ENCODE data around the gene DGCR2.
"Not testable (repeated sequence)": the region's sequence is repeated elsewhere in the genome, so short reads cannot be mapped to it uniquely, and the experiment has no call there.

Gene DGCR2

GRCh38 chr22:19034031-19034723 is 88.0 kb downstream of the DGCR2 start:
- H3K79me2 ChIP-seq (ENCODE audit: control insufficient read depth, insufficient read depth, low read length, unreplicated experiment); H2AFZ ChIP-seq (ENCODE audit: low read length, unreplicated experiment); H3K36me3 ChIP-seq (ENCODE audit: insufficient read depth, low read length); H3K27ac ChIP-seq (ENCODE audit: low read depth, low read length); H3K27me3 ChIP-seq (ENCODE audit: insufficient read depth, low read length); H3K4me1 ChIP-seq (ENCODE audit: control insufficient read depth, insufficient read depth, low read length, unreplicated experiment); H3K4me3 ChIP-seq (ENCODE audit: low read depth, low read length): not testable (repeated sequence)

- not testable (repeated sequence) for H3K4me1 ChIP-seq (ENCODE audit: control insufficient read depth, insufficient read depth, low read length, unreplicated experiment); H2AFZ ChIP-seq (ENCODE audit: low read length, unreplicated experiment); H3K4me3 ChIP-seq (ENCODE audit: low read depth, low read length); H3K27me3 ChIP-seq (ENCODE audit: insufficient read depth, low read length); H3K27ac ChIP-seq (ENCODE audit: low read depth, low read length); H3K36me3 ChIP-seq (ENCODE audit: insufficient read depth, low read length); H3K79me2 ChIP-seq (ENCODE audit: control insufficient read depth, insufficient read depth, low read length, unreplicated experiment)
Measured at GRCh38 chr22:19033568-19033905, 88.7 kb downstream of the DGCR2 start.

- not testable (repeated sequence) for H3K27ac ChIP-seq (ENCODE audit: low read depth, low read length); H3K36me3 ChIP-seq (ENCODE audit: insufficient read depth, low read length); H3K4me1 ChIP-seq (ENCODE audit: control insufficient read depth, insufficient read depth, low read length, unreplicated experiment); H3K79me2 ChIP-seq (ENCODE audit: control insufficient read depth, insufficient read depth, low read length, unreplicated experiment); H2AFZ ChIP-seq (ENCODE audit: low read length, unreplicated experiment); H3K27me3 ChIP-seq (ENCODE audit: insufficient read depth, low read length); H3K4me3 ChIP-seq (ENCODE audit: low read depth, low read length)
Measured at GRCh38 chr22:19032898-19033567, 89.2 kb downstream of the DGCR2 start.

- not testable (repeated sequence) for H3K27me3 ChIP-seq (ENCODE audit: insufficient read depth, low read length); H3K4me1 ChIP-seq (ENCODE audit: control insufficient read depth, insufficient read depth, low read length, unreplicated experiment); H3K36me3 ChIP-seq (ENCODE audit: insufficient read depth, low read length); H3K27ac ChIP-seq (ENCODE audit: low read depth, low read length); H2AFZ ChIP-seq (ENCODE audit: low read length, unreplicated experiment); H3K4me3 ChIP-seq (ENCODE audit: low read depth, low read length); H3K79me2 ChIP-seq (ENCODE audit: control insufficient read depth, insufficient read depth, low read length, unreplicated experiment)
Measured at GRCh38 chr22:19032156-19032785, 89.9 kb downstream of the DGCR2 start.

GRCh38 chr22:19030889-19031252 is 91.3 kb downstream of the DGCR2 start:
- H3K79me2 ChIP-seq (ENCODE audit: control insufficient read depth, insufficient read depth, low read length, unreplicated experiment); H3K4me1 ChIP-seq (ENCODE audit: control insufficient read depth, insufficient read depth, low read length, unreplicated experiment); H3K4me3 ChIP-seq (ENCODE audit: low read depth, low read length); H2AFZ ChIP-seq (ENCODE audit: low read length, unreplicated experiment); H3K27me3 ChIP-seq (ENCODE audit: insufficient read depth, low read length); H3K36me3 ChIP-seq (ENCODE audit: insufficient read depth, low read length); H3K27ac ChIP-seq (ENCODE audit: low read depth, low read length): not testable (repeated sequence)

- not testable (repeated sequence) for H3K27ac ChIP-seq (ENCODE audit: low read depth, low read length); H2AFZ ChIP-seq (ENCODE audit: low read length, unreplicated experiment); H3K79me2 ChIP-seq (ENCODE audit: control insufficient read depth, insufficient read depth, low read length, unreplicated experiment); H3K27me3 ChIP-seq (ENCODE audit: insufficient read depth, low read length); H3K36me3 ChIP-seq (ENCODE audit: insufficient read depth, low read length); H3K4me1 ChIP-seq (ENCODE audit: control insufficient read depth, insufficient read depth, low read length, unreplicated experiment); H3K4me3 ChIP-seq (ENCODE audit: low read depth, low read length)
Measured at GRCh38 chr22:19030226-19030888, 91.9 kb downstream of the DGCR2 start.

GRCh38 chr22:19029113-19030103 is 92.8 kb downstream of the DGCR2 start:
- H3K79me2 ChIP-seq (ENCODE audit: control insufficient read depth, insufficient read depth, low read length, unreplicated experiment); H3K27me3 ChIP-seq (ENCODE audit: insufficient read depth, low read length): not testable (repeated sequence)

GRCh38 chr22:19028060-19028455 is 94.2 kb downstream of the DGCR2 start:
- not testable (repeated sequence) for H3K4me3 ChIP-seq (ENCODE audit: low read depth, low read length); H3K79me2 ChIP-seq (ENCODE audit: control insufficient read depth, insufficient read depth, low read length, unreplicated experiment); H2AFZ ChIP-seq (ENCODE audit: low read length, unreplicated experiment); H3K27me3 ChIP-seq (ENCODE audit: insufficient read depth, low read length); H3K27ac ChIP-seq (ENCODE audit: low read depth, low read length); H3K36me3 ChIP-seq (ENCODE audit: insufficient read depth, low read length); H3K4me1 ChIP-seq (ENCODE audit: control insufficient read depth, insufficient read depth, low read length, unreplicated experiment)

More at GRCh38 chr22:19029113-19030103, 92.8 kb downstream of the DGCR2 start:
- not testable (repeated sequence) for H3K36me3 ChIP-seq (ENCODE audit: insufficient read depth, low read length); H2AFZ ChIP-seq (ENCODE audit: low read length, unreplicated experiment); H3K27ac ChIP-seq (ENCODE audit: low read depth, low read length); H3K4me1 ChIP-seq (ENCODE audit: control insufficient read depth, insufficient read depth, low read length, unreplicated experiment); H3K4me3 ChIP-seq (ENCODE audit: low read depth, low read length)

GRCh38 chr22:19027371-19028059 is 94.7 kb downstream of the DGCR2 start:
- not testable (repeated sequence) for H3K27me3 ChIP-seq (ENCODE audit: insufficient read depth, low read length); H3K4me3 ChIP-seq (ENCODE audit: low read depth, low read length); H3K36me3 ChIP-seq (ENCODE audit: insufficient read depth, low read length); H3K27ac ChIP-seq (ENCODE audit: low read depth, low read length); H2AFZ ChIP-seq (ENCODE audit: low read length, unreplicated experiment); H3K4me1 ChIP-seq (ENCODE audit: control insufficient read depth, insufficient read depth, low read length, unreplicated experiment); H3K79me2 ChIP-seq (ENCODE audit: control insufficient read depth, insufficient read depth, low read length, unreplicated experiment)

GRCh38 chr22:19026080-19026479 is 96.1 kb downstream of the DGCR2 start:
- H3K4me3 ChIP-seq (ENCODE audit: low read depth, low read length); H3K27me3 ChIP-seq (ENCODE audit: insufficient read depth, low read length); H2AFZ ChIP-seq (ENCODE audit: low read length, unreplicated experiment); H3K4me1 ChIP-seq (ENCODE audit: control insufficient read depth, insufficient read depth, low read length, unreplicated experiment); H3K27ac ChIP-seq (ENCODE audit: low read depth, low read length); H3K79me2 ChIP-seq (ENCODE audit: control insufficient read depth, insufficient read depth, low read length, unreplicated experiment); H3K36me3 ChIP-seq (ENCODE audit: insufficient read depth, low read length): not testable (repeated sequence)
